Upper lobe of right lung (tissue), 1 donor: Measurements from ENCODE around the gene GK2. TPM values are rescaled to one million over a fixed set of nuclear protein-coding genes. Genes with fewer than 3 reads are reported as not detected.

ENCODE experiments used
- ATAC-seq: fragments of 200-7000 bp; cut with Tn5 transposase; one replicate; pipeline ENCODE4 v1.9.1; 2020; ENCODE audit warnings: mild to moderate bottlenecking, moderate library complexity
- DNase-seq: peaks from one replicate; pipeline ENCODE4 v3.0.0-alpha.2; 2020
- H3K27ac ChIP-seq: fragments of 200-600 bp; one replicate; pipeline ENCODE4 v1.8.0; 2022
- H3K27me3 ChIP-seq: fragments of 200-600 bp; one replicate; pipeline ENCODE4 v1.8.0; 2022; ENCODE audit warnings: mild to moderate bottlenecking
- H3K36me3 ChIP-seq: fragments of 200-600 bp; one replicate; pipeline ENCODE4 v1.8.0; 2022
- H3K4me1 ChIP-seq: fragments of 200-600 bp; one replicate; pipeline ENCODE4 v1.8.0; 2022
- H3K4me3 ChIP-seq: fragments of 200-600 bp; one replicate; pipeline ENCODE4 v1.8.0; 2022; ENCODE audit warnings: mild to moderate bottlenecking
- H3K9me3 ChIP-seq: fragments of 200-600 bp; one replicate; pipeline ENCODE4 v1.8.0; 2022
- intact Hi-C: fragments of 100-400 bp; cut with DNase I; formaldehyde crosslinking; loops from one replicate; pipeline ENCODE4 v1.11.0; 2022
- total RNA-seq: library from RNA; stranded (reverse); fragmentation: NEBNext Ultra II Directional; extraction: Animal tissue kit (Norgen Biotek cat#: 25700); gene quantifications from one replicate; pipeline ENCODE4 v1.2.1, GENCODE V29; 2021
- TF ChIP-seq, protein P1 (sequence below): fragments of 200-600 bp; IDR thresholded peaks from one replicate; pipeline ENCODE4 v1.8.0; 2022; ENCODE audit warnings: antibody characterized with exemption
- donor health status: DM: no; HTN: yes; CAD: no; lungs with severe emphysema.

Gene GK2
- total RNA-seq, 1 donor from 2014 or later, result not detected

DNA sequence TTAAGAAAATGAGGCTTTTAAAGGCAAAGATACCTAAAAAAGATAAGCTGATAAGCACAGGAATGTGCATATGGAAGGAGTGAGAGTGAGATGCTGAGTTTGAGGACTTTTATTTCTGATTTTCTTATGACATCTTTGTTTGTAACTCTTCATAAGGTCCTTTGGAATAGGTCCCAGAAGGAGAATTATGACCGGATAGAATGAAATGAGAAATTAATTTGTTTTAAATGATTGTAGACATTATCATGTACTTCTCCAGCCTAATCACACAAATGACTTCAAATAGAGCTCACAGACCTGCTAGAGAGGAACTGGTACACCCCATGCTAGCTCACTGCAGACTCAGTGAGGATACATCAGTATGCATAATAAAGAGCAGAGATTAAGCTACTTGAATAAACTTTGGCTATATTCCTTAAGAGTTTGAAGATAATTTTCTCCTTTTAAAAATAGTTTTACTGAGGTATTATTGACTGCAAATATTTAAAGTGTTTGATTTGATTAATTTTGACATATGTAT is 5.6 kb downstream of the GK2 start:
- Histone ChIP-seq H3K27me3 (no peaks in the 10 kb centered on the region), H3K27ac (no peak overlapping the region), H3K4me3 (no peak overlapping the region), H3K9me3 (no peaks in the 10 kb centered on the region), H3K36me3 (no peaks in the 10 kb centered on the region), H3K4me1 (no peaks in the 10 kb centered on the region)
- intact Hi-C loops, result no loop called here
- DNase-seq (no peak), ATAC-seq (no peak)
- TF ChIP-seq, protein P1, sequence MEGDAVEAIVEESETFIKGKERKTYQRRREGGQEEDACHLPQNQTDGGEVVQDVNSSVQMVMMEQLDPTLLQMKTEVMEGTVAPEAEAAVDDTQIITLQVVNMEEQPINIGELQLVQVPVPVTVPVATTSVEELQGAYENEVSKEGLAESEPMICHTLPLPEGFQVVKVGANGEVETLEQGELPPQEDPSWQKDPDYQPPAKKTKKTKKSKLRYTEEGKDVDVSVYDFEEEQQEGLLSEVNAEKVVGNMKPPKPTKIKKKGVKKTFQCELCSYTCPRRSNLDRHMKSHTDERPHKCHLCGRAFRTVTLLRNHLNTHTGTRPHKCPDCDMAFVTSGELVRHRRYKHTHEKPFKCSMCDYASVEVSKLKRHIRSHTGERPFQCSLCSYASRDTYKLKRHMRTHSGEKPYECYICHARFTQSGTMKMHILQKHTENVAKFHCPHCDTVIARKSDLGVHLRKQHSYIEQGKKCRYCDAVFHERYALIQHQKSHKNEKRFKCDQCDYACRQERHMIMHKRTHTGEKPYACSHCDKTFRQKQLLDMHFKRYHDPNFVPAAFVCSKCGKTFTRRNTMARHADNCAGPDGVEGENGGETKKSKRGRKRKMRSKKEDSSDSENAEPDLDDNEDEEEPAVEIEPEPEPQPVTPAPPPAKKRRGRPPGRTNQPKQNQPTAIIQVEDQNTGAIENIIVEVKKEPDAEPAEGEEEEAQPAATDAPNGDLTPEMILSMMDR, result no peak

DNA sequence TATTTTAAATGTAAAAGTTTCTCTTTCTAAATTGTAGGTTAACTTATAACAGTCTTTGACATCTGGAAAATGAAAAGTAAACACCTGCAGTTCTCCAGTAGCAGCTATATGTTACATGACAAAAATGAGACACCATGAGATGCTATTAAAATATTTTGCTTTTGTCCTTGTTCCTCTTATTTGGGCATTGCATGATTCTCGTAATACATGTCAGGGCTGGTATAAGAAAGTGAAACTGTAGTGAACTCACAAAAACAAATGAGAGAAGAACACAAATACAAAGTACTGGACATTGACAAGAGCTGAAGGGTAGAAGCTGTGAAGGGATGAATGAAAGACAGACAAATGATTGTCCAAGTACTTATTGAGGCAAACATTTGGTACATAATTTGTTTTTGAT is 9.0 kb downstream of the GK2 start:
- ATAC-seq (no peak), DNase-seq (no peak)
- TF ChIP-seq, protein P1, result no peak
- Histone ChIP-seq H3K4me1 (no peaks in the 10 kb centered on the region), H3K27me3 (no peaks in the 10 kb centered on the region), H3K9me3 (no peaks in the 10 kb centered on the region), H3K27ac (no peak overlapping the region), H3K36me3 (no peaks in the 10 kb centered on the region), H3K4me3 (no peak overlapping the region)
- intact Hi-C loops, result no loop called here

DNA sequence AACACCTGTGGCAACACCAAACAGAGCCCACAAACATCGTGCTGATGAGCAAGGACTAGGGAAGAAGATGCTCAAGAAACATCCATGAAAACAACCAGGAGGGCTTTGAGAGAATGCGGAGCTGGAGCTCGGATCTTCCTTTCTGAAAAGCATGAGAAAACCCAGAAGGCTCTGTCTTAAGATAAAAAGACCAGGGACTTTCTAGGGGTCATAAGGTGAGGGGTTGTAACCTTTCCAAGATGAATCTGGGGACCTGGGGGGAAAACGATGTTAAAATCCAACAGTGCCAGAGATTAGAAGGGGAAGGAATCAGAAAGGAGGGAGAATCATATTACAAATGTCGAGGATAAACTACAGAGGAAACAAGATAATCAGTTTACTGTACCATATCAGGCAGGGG is 10.1 kb downstream of the GK2 start:
- intact Hi-C loops, result no loop called here
- ATAC-seq (no peak), DNase-seq (no peak)
- H3K4me3 ChIP-seq, result no peak overlapping the region
- H3K27me3 ChIP-seq, result no peaks in the 10 kb centered on the region
- H3K9me3 ChIP-seq, result no peaks in the 10 kb centered on the region
- no peak overlapping the region for H3K27ac ChIP-seq
- no peaks in the 10 kb centered on the region for H3K36me3 ChIP-seq
- H3K4me1 ChIP-seq, result no peaks in the 10 kb centered on the region
- TF ChIP-seq, protein P1, result no peak

DNA sequence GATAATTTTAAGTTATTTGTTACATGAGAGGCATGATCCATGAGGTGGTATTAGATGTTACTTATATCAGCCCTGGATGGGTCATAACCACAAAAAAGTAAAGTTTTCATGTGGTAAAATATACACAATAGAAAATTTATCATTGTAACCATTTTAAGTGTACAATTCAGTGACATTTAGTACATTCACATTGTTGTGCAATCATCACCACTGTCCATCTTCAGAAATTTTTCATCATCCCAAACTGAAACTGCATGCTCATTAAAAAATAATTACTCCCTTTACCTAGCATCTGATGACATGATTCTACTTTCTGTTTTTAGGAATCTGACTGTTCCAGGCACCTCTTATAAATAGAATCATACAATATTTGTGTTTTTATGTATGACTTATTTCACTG is 11.2 kb downstream of the GK2 start:
- TF ChIP-seq, protein P1, result no peak
- Histone ChIP-seq H3K4me3 (no peak overlapping the region), H3K4me1 (no peaks in the 10 kb centered on the region), H3K36me3 (no peaks in the 10 kb centered on the region), H3K9me3 (no peaks in the 10 kb centered on the region), H3K27me3 (no peaks in the 10 kb centered on the region), H3K27ac (no peak overlapping the region)
- intact Hi-C loops, result no loop called here
- no peak for DNase-seq
- ATAC-seq, result no peak

DNA sequence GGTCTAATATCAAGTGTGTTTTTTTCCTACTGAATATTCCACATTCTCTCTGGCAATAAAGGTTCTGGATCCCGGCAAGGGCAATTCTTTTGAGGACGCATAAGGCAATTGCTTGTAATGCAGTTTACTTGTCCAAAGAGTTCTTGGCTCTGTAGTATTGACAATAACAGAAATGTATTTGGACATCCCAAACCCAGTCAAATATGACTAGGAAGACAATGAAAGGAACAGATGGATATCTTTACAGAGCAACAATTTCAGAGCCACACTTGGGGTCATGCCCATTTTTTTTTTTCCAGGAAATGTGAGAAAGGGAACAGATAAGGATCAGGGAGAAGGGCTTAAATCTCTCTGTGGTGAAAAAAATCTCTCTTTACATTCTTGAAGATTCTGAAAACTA is 12.2 kb downstream of the GK2 start:
- DNase-seq (no peak), ATAC-seq (no peak)
- intact Hi-C loops, result no loop called here
- H3K27me3 ChIP-seq, result no peaks in the 10 kb centered on the region
- no peak overlapping the region for H3K27ac ChIP-seq
- no peaks in the 10 kb centered on the region for H3K9me3 ChIP-seq
- no peak overlapping the region for H3K4me3 ChIP-seq
- TF ChIP-seq, protein P1, result no peak
- H3K36me3 ChIP-seq, result no peaks in the 10 kb centered on the region
- no peaks in the 10 kb centered on the region for H3K4me1 ChIP-seq

DNA sequence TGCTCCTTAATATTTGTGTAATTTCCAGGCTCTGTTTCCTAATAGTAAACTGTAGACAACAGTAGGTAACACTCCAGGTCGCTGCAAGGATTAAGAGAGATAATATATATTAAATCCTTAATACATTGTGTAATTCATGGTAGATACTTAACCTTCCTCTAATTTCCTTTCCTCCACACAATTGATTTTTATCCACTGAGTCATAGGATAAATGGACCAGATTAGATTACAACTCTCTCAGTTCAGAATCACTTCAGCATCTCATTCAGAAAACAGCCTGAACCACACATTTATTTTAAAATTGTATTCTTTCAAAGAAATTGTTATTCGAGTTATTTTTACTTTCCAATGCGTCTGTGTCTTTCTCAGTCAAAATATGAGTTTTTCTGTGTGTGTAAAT is 17.1 kb downstream of the GK2 start:
- DNase-seq (no peak), ATAC-seq (no peak)
- Histone ChIP-seq H3K4me3 (no peak overlapping the region), H3K9me3 (no peaks in the 10 kb centered on the region), H3K27ac (no peak overlapping the region), H3K27me3 (no peaks in the 10 kb centered on the region), H3K36me3 (no peaks in the 10 kb centered on the region), H3K4me1 (no peaks in the 10 kb centered on the region)
- TF ChIP-seq, protein P1, result no peak
- intact Hi-C loops, result no loop called here
